ENCODE measurements around the gene MYT1. TPM values are rescaled to one million over a fixed set of nuclear protein-coding genes. Genes with fewer than 3 reads are reported as not detected.

The MYT1 gene
- total RNA-seq, 1 donor from 2014 or later: not detected

DNA sequence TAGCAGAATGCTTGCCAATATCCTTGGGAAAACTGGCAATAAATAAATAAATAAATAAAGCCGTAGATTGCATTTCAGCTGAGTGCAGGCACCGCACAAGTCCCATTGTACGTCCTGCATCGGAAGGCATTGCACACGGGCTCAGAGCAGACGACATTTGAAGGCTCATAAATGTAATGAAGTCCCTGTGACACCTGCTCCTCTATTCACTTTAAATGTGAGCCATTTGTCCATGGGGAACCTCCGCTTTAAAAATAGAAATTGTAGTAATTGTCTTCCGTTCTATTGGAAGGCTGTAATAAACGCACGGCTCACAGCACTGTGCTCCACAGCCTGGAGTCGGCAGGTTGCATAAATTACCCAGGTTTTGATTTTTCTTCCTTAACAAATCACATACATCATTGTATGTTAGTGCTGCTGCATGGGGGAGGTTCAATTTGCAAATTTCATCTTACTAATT, 32.6 kb downstream of the MYT1 start:
- H3K36me3 ChIP-seq (ENCODE audit: control insufficient read depth, insufficient read depth, low read length): no peaks in the 10 kb centered on the region
- H3K4me3 ChIP-seq (ENCODE audit: low read depth, low read length): no peak overlapping the region
- no peak for DNase-seq (ENCODE audit: low read depth)
- no peak for TF ChIP-seq CTCF (IDR thresholded peaks at IDR 0.05; ENCODE audit: insufficient read depth, low read length, poor library complexity, severe bottlenecking)
- H3K27me3 ChIP-seq (ENCODE audit: control insufficient read depth, insufficient read depth, low read length): peaks cover 20% of the 10 kb centered on the region

- no peaks in the 10 kb centered on the region for H3K36me3 ChIP-seq (ENCODE audit: control insufficient read depth, insufficient read depth, low read length)
- peaks cover 18% of the 10 kb centered on the region for H3K27me3 ChIP-seq (ENCODE audit: control insufficient read depth, insufficient read depth, low read length)
- TF ChIP-seq CTCF (IDR thresholded peaks at IDR 0.05; ENCODE audit: insufficient read depth, low read length, poor library complexity, severe bottlenecking): no peak
- no peak for DNase-seq (ENCODE audit: low read depth)
- H3K4me3 ChIP-seq (ENCODE audit: low read depth, low read length): no peak overlapping the region
These were observed 34.1 kb downstream of the MYT1 start for GRCh38 chr20:64198347-64198746.

DNA sequence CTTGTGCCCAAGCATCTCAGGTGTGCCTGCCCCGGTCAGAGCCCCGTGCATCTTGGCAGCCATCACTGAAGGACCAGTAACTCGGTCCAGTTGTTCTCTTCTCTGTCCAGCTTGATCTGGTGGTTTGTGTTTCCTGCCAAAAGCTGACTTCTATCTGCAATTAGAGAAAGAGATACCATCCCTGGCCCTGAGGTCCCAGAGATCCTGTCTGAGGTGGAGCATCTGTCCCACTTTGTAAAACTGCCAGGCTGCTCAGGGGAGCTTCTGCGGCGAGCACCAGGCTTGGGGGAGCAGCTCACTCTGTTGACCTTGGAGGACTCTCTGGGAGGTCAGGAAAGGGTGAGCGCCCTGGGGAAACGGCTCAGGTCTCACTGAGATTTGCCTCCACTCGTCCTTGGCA, 35.1 kb downstream of the MYT1 start:
- H3K36me3 ChIP-seq (ENCODE audit: control insufficient read depth, insufficient read depth, low read length): no peaks in the 10 kb centered on the region
- H3K27me3 ChIP-seq (ENCODE audit: control insufficient read depth, insufficient read depth, low read length): peaks cover 14% of the 10 kb centered on the region
- no peak for TF ChIP-seq CTCF (IDR thresholded peaks at IDR 0.05; ENCODE audit: insufficient read depth, low read length, poor library complexity, severe bottlenecking)
- DNase-seq (ENCODE audit: low read depth): no peak
- H3K4me3 ChIP-seq (ENCODE audit: low read depth, low read length): no peak overlapping the region

DNA sequence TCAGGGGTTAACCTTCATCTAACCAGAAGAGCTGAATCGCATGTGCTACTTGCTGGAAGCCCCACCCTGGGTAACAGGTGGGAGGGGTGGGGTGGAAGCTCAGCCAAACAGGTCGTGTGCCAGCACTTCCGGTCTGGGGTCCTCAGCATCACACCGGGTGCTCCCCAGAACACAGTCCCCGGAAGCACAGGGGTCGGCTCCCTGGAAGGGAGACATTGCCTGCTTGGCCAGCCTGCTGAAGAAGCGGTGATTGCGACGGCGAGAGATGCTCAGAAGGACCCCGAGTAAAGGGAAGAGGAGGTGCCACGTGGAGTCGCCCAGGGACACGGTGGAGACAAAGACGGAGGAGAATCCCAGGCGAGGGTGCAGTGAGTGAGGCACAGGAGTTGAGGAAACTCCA, 36.5 kb downstream of the MYT1 start:
- H3K36me3 ChIP-seq (ENCODE audit: control insufficient read depth, insufficient read depth, low read length): no peaks in the 10 kb centered on the region
- no peak for DNase-seq (ENCODE audit: low read depth)
- TF ChIP-seq CTCF (IDR thresholded peaks at IDR 0.05; ENCODE audit: insufficient read depth, low read length, poor library complexity, severe bottlenecking): no peak
- H3K4me3 ChIP-seq (ENCODE audit: low read depth, low read length): no peak overlapping the region
- peaks cover 14% of the 10 kb centered on the region for H3K27me3 ChIP-seq (ENCODE audit: control insufficient read depth, insufficient read depth, low read length)

- DNase-seq (ENCODE audit: low read depth): no peak
- H3K27me3 ChIP-seq (ENCODE audit: control insufficient read depth, insufficient read depth, low read length): peaks cover 14% of the 10 kb centered on the region
- H3K36me3 ChIP-seq (ENCODE audit: control insufficient read depth, insufficient read depth, low read length): no peaks in the 10 kb centered on the region
- no peak for TF ChIP-seq CTCF (IDR thresholded peaks at IDR 0.05; ENCODE audit: insufficient read depth, low read length, poor library complexity, severe bottlenecking)
- H3K4me3 ChIP-seq (ENCODE audit: low read depth, low read length): no peak overlapping the region
These were observed 37.4 kb downstream of the MYT1 start for GRCh38 chr20:64201653-64202052.

DNA sequence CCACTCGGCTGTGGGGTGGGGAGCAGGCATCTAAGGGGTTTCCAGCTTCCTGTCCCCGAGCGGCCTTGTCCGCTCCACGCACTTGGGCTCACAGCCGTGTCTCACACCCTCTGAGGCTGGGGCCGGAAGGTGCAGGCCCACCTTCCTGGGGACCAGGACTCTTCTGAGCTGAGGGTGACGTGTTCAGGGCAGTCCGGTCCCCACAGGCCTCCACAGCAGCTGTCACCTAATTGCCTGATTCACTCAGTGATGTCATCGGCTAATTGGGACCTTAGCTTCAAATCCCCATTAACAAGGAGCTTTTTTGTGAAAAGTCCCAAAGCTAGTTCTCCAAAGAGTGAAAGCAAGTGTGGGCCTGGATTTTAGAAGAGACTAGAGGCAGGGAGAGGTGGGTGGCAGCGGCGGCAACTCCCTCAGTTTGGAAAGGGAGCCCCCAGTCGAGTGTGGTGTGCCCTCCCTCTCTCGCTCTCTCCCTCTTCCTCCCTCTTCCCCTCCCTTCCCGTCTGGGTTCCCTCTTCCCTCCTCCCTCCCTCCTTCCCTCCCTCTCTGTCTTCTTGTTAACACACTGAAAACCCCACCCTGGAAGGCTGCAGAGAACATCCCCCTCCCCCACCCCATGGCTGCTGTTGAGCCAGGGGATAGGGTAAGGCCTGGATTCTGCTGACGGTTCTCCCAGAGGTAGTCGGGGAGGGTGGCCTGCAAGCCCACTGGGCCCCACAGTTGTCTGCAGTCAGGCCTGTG, 39.0 kb downstream of the MYT1 start:
- no peaks in the 10 kb centered on the region for H3K36me3 ChIP-seq (ENCODE audit: control insufficient read depth, insufficient read depth, low read length)
- peaks cover 4% of the 10 kb centered on the region for H3K27me3 ChIP-seq (ENCODE audit: control insufficient read depth, insufficient read depth, low read length)
- no peak overlapping the region for H3K4me3 ChIP-seq (ENCODE audit: low read depth, low read length)
- no peak for TF ChIP-seq CTCF (IDR thresholded peaks at IDR 0.05; ENCODE audit: insufficient read depth, low read length, poor library complexity, severe bottlenecking)
- DNase-seq (ENCODE audit: low read depth): no peak
